Caco-2 (cell line): ENCODE results near the gene DCHS1. TPM values are rescaled to one million over a fixed set of nuclear protein-coding genes. Genes with fewer than 3 reads are reported as not detected.

ENCODE experiments used
- BruUV-seq: library from RNA; stranded (reverse); fragments of 400-500 nt; replicated peaks from 2 replicates; lab custom pipeline; 2021; lab: Mats Ljungman, UMichigan
- CTCF ChIA-PET: fragments of 300-600 bp; sonication (Branson Sonifier 250); formaldehyde crosslinking; loops from one replicate; lab custom pipeline; 2022; ENCODE audit warnings: antibody characterized with exemption; lab: Charles Lee
- POLR2A ChIA-PET: fragments of 300-600 bp; sonication (Branson Sonifier 250); formaldehyde crosslinking; loops from one replicate; lab custom pipeline; 2022; ENCODE audit warnings: antibody characterized with exemption; lab: Charles Lee
- DNase-seq, 2 experiments: peaks; one replicate each; pipeline versions ENCODE4 v3.0.0 to v3.0.0-alpha.2; 2020 to 2022
- H3K27me3 ChIP-seq: replicated peaks from 2 replicates; pipeline ENCODE4 v1.6.0; 2011; ENCODE audit warnings: low read length; ENCODE audit not compliant: control insufficient read depth, insufficient read depth
- H3K36me3 ChIP-seq: 2 replicates; pipeline ENCODE4 v1.5.1; 2011; ENCODE audit warnings: low read length; ENCODE audit not compliant: control insufficient read depth, insufficient read depth
- H3K4me1 ChIP-seq: fragments of 250-450 bp; sonication (Bioruptor Pico); 2 replicates; pipeline ENCODE4 v1.5.1; 2020; ENCODE audit warnings: mild to moderate bottlenecking
- H3K4me3 ChIP-seq: 2 replicates; pipeline ENCODE4 v1.5.1; 2011; ENCODE audit warnings: low read depth, mild to moderate bottlenecking, control low read depth, low read length
- H3K9me3 ChIP-seq: fragments of 250-450 bp; sonication (Bioruptor Pico); 2 replicates; pipeline ENCODE4 v1.5.1; 2020; ENCODE audit warnings: mild to moderate bottlenecking, moderate library complexity
- H3K27ac Mint-ChIP-seq: one replicate; pipeline ENCODE4 v1.8.0; 2022; ENCODE audit warnings: mixed read lengths; ENCODE audit not compliant: unreplicated experiment
- H3K27me3 Mint-ChIP-seq: one replicate; pipeline ENCODE4 v1.8.0; 2022; ENCODE audit warnings: mixed read lengths; ENCODE audit not compliant: insufficient read depth, unreplicated experiment
- H3K36me3 Mint-ChIP-seq: one replicate; pipeline ENCODE4 v1.8.0; 2022; ENCODE audit warnings: mild to moderate bottlenecking, mixed read lengths; ENCODE audit not compliant: insufficient read depth, unreplicated experiment
- H3K4me1 Mint-ChIP-seq: one replicate; pipeline ENCODE4 v1.8.0; 2022; ENCODE audit warnings: low read depth, mixed read lengths; ENCODE audit not compliant: unreplicated experiment
- H3K4me3 Mint-ChIP-seq: one replicate; pipeline ENCODE4 v1.8.0; 2022; ENCODE audit warnings: mild to moderate bottlenecking, moderate library complexity, mixed read lengths; ENCODE audit not compliant: unreplicated experiment
- H3K9me3 Mint-ChIP-seq: one replicate; pipeline ENCODE4 v1.8.0; 2022; ENCODE audit warnings: mixed read lengths; ENCODE audit not compliant: unreplicated experiment
- intact Hi-C: fragments of 100-400 bp; cut with micrococcal nuclease; formaldehyde crosslinking; loops from one replicate; pipeline ENCODE4 v1.10.0; 2022; ENCODE audit not compliant: unreplicated experiment
- total RNA-seq: library from RNA; stranded (reverse); gene quantifications from 2 replicates; pipeline ENCODE4 v1.2.3, GENCODE V29; 2022
- TF ChIP-seq, protein P1 (sequence below), 2 experiments: fragments of 200-600 bp in 1 of 2; IDR thresholded peaks; 1 replicate in 1 of 2; 2 replicates in 1 of 2; pipeline versions ENCODE4 v1.5.1 to v1.8.0; 2011 to 2022; ENCODE audit warnings: antibody characterized with exemption in 1 of 2, control low read depth in 1 of 2, inconsistent platforms in 1 of 2, low read depth in 1 of 2, low read length in 1 of 2, mild to moderate bottlenecking in 1 of 2, moderate library complexity in 1 of 2; ENCODE audit not compliant: insufficient read depth in 1 of 2, severe bottlenecking in 1 of 2, unreplicated experiment in 1 of 2

The DCHS1 gene
- total RNA-seq, 1 experiment from 2014 or later = 1.7 TPM

DNA sequence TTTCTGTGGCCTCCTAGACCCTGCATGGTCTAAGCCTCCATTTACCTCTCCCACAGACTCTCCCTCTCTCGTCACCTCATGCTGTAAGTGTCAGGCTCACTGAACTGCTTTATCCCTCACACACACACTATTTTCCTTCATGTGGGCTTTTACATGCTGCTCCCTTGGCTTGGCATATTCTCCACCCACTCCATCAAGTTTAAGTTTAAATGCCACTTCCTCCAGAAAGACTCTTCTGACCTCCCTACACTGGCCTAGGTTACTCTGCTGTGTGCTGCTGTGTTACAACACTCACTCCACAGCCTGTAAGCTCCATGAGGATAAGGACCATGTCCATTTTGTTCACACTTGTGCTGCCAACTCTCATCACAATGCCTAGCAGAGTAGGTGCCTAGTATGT, 2.5 kb downstream of the DCHS1 start:
- no peaks in the 10 kb centered on the region for H3K4me1 Mint-ChIP-seq
- H3K27me3 ChIP-seq = peaks cover 1% of the 10 kb centered on the region; the same call in 1 of the 2 replicates
- BruUV-seq = no TSS peak

DNA sequence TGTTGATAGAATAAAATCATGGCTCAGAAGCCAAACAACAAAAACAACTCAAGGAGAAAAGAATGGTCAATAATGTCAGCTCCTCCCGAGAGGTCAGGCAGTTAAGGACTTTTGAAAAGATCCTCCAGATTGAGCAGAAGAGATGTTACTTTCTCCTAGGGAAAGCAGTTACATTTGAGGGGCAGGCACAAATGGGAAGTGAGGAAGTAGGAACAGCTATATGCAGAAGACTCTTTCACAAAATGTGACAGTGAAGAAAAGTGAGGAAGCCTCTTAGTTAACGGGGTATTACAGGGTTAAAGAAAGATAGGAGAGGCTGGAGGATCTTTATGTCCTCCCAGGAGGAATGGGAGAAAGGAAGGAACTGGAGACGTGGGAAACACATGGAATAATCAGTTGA, 3.4 kb downstream of the DCHS1 start:
- H3K9me3 Mint-ChIP-seq = no peaks in the 10 kb centered on the region
- Histone ChIP-seq H3K4me1 (peaks cover 8% of the 10 kb centered on the region; the same call in 1 of the 2 replicates), H3K9me3 (no peaks in the 10 kb centered on the region), H3K27me3 (0 out of 2 replicates have a peak, but pooled peaks cover 1% of the 10 kb centered on the region), H3K36me3 (no peaks in the 10 kb centered on the region), H3K4me3 (no peak overlapping the region)
- ChIA-PET POLR2A (interaction anchor here (0.6 kb wide), 1 partner anchor 193 kb away, joined by 5 read pairs; no protein-coding TSS in a partner anchor), CTCF (interaction anchor here (1.0 kb wide), 1 partner anchor 160 kb away, joined by 3 read pairs; no protein-coding TSS in a partner anchor)
- no peak overlapping the region for H3K4me3 Mint-ChIP-seq
- BruUV-seq = no TSS peak
- no peaks in the 10 kb centered on the region for H3K36me3 Mint-ChIP-seq
- no peak overlapping the region for H3K27ac Mint-ChIP-seq
- no peaks in the 10 kb centered on the region for H3K4me1 Mint-ChIP-seq
- intact Hi-C loops = no loop called here
- no peak for DNase-seq
- TF ChIP-seq, protein P1, sequence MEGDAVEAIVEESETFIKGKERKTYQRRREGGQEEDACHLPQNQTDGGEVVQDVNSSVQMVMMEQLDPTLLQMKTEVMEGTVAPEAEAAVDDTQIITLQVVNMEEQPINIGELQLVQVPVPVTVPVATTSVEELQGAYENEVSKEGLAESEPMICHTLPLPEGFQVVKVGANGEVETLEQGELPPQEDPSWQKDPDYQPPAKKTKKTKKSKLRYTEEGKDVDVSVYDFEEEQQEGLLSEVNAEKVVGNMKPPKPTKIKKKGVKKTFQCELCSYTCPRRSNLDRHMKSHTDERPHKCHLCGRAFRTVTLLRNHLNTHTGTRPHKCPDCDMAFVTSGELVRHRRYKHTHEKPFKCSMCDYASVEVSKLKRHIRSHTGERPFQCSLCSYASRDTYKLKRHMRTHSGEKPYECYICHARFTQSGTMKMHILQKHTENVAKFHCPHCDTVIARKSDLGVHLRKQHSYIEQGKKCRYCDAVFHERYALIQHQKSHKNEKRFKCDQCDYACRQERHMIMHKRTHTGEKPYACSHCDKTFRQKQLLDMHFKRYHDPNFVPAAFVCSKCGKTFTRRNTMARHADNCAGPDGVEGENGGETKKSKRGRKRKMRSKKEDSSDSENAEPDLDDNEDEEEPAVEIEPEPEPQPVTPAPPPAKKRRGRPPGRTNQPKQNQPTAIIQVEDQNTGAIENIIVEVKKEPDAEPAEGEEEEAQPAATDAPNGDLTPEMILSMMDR (IDR thresholded peaks at IDR 0.05; ENCODE audit: insufficient read depth in 1 of 2, low read depth in 1 of 2, low read length in 1 of 2, severe bottlenecking in 1 of 2, unreplicated experiment in 1 of 2) = no peak
- H3K27me3 Mint-ChIP-seq = peaks cover 12% of the 10 kb centered on the region

More for the DNA sequence above, 2.5 kb downstream of the DCHS1 start:
- no peak overlapping the region for H3K27ac Mint-ChIP-seq
- TF ChIP-seq, protein P1 (IDR thresholded peaks at IDR 0.05; ENCODE audit: insufficient read depth in 1 of 2, low read depth in 1 of 2, low read length in 1 of 2, severe bottlenecking in 1 of 2, unreplicated experiment in 1 of 2) = no peak
- CTCF ChIA-PET = no interaction called here
- POLR2A ChIA-PET = no interaction called here
- Histone ChIP-seq H3K4me1 (peaks cover 8% of the 10 kb centered on the region; the same call in 1 of the 2 replicates), H3K9me3 (no peaks in the 10 kb centered on the region), H3K36me3 (no peaks in the 10 kb centered on the region), H3K4me3 (no peak overlapping the region)
- H3K9me3 Mint-ChIP-seq = no peaks in the 10 kb centered on the region
- no peak for DNase-seq
- H3K27me3 Mint-ChIP-seq = peaks cover 12% of the 10 kb centered on the region
- intact Hi-C loops = no loop called here
- H3K36me3 Mint-ChIP-seq = no peaks in the 10 kb centered on the region
- H3K4me3 Mint-ChIP-seq = no peak overlapping the region

DNA sequence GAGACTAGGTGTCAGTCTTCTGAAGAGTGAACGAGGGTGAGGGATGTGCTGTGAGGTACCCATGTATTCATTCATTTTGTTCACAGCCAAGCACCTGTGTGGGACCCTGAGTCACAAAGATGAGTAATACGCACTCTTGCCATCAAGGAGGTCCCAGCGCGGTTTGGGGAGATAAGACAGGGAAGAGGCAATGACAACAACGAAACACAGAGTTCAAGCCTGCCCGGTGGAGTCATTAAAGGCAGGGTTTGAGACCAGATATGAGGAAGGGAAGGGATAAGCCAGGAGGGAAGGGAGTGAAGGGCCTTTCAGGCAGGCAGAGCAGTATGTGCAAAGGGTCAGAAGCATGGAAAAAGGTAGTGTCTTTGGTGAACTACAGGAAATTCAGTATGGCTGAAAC, 4.6 kb downstream of the DCHS1 start:
- BruUV-seq = no TSS peak
- H3K4me1 ChIP-seq = peaks cover 8% of the 10 kb centered on the region; the same call in 1 of the 2 replicates
- intact Hi-C loops = no loop called here
- 0 out of 2 replicates have a peak, but pooled peaks cover 1% of the 10 kb centered on the region for H3K27me3 ChIP-seq
- ChIA-PET CTCF (no interaction called here), POLR2A (no interaction called here)
- Mint-ChIP-seq H3K27me3 (peaks cover 2% of the 10 kb centered on the region), H3K4me3 (no peak overlapping the region), H3K9me3 (no peaks in the 10 kb centered on the region), H3K36me3 (no peaks in the 10 kb centered on the region), H3K4me1 (no peaks in the 10 kb centered on the region), H3K27ac (no peak overlapping the region)
- no peak overlapping the region for H3K4me3 ChIP-seq
- no peaks in the 10 kb centered on the region for H3K9me3 ChIP-seq
- H3K36me3 ChIP-seq = no peaks in the 10 kb centered on the region
- DNase-seq = no peak
- TF ChIP-seq, protein P1 (IDR thresholded peaks at IDR 0.05; ENCODE audit: insufficient read depth in 1 of 2, low read depth in 1 of 2, low read length in 1 of 2, severe bottlenecking in 1 of 2, unreplicated experiment in 1 of 2) = no peak
